ENCODE data around the gene TADA1. TPM values are rescaled to one million over a fixed set of nuclear protein-coding genes. Genes with fewer than 3 reads are reported as not detected.
"Not testable (repeated sequence)": the region's sequence is repeated elsewhere in the genome, so short reads cannot be mapped to it uniquely, and the experiment has no call there.

The TADA1 gene
- total RNA-seq, 1 experiment from 2014 or later, result 22.6 TPM

DNA sequence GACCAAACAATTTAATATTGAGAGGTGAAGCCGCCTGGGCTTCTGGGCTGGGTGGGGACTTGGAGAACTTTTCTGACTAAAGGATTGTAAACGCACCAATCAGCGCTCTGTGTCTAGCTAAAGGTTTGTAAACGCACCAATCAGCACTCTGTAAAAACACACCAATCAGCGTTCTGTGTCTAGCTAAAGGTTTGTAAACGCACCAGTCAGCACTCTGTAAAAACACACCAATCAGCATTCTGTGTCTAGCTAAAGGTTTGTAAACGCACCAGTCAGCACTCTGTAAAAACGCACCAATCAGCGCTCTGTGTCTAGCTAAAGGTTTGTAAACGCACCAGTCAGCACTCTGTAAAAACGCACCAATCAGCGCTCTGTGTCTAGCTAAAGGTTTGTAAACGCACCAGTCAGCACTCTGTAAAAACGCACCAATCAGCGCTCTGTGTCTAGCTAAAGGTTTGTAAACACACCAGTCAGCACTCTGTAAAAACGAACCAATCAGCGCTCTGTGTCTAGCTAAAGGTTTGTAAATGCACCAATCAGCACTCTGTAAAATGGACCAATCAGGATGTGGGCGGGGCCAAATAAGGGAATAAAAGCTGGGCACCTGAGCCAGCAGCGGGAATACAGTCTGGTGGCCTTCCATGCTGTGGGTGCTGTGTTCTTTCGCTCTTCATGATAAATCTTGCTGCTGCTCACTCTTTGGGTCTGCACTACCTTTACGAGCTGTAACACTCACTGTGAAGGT, 2.3 kb upstream of the TADA1 start:
- not testable (repeated sequence) for H3K4me3 ChIP-seq; DNase-seq (ENCODE audit: low read depth in 1 of 2, low spot score in 2 of 2); H3K27me3 ChIP-seq (replicated peaks); H3K9me3 ChIP-seq (replicated peaks); H3K27ac ChIP-seq; H3K36me3 ChIP-seq
- H3K4me1 ChIP-seq (replicated peaks), result peaks cover 10% of the 10 kb centered on the region

DNA sequence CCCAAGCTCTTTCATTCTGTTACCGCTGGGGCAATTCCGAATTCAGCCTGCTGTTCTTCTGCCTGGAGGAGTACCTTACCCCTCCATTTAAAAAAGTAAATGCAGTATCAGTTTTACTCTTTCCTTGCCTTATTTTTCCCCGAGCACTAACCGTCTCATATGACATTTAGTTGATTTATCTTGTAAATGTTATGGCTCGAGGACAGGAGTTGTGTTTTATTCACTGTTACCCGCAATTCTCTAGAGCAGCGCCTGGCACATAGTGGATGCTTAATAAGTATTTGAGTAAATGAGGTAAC, 425 bp upstream of the TADA1 start:
- Histone ChIP-seq H3K4me3 (peak overlapping the region; percentile 75), H3K27me3 (replicated peaks) (no peaks in the 10 kb centered on the region), H3K27ac (no peak overlapping the region), H3K9me3 (replicated peaks) (no peaks in the 10 kb centered on the region), H3K36me3 (peaks cover 8% of the 10 kb centered on the region), H3K4me1 (replicated peaks) (peaks cover 10% of the 10 kb centered on the region)
- no peak for DNase-seq (ENCODE audit: low read depth in 1 of 2, low spot score in 2 of 2)

- H3K9me3 ChIP-seq (replicated peaks), result no peaks in the 10 kb centered on the region
- no peaks in the 10 kb centered on the region for H3K27me3 ChIP-seq (replicated peaks)
- no peak for DNase-seq (ENCODE audit: low read depth in 1 of 2, low spot score in 2 of 2)
- peak overlapping the region; percentile 71 for H3K27ac ChIP-seq
- peak overlapping the region; percentile 75 for H3K4me3 ChIP-seq
- H3K4me1 ChIP-seq (replicated peaks), result peaks cover 10% of the 10 kb centered on the region
- H3K36me3 ChIP-seq, result peaks cover 8% of the 10 kb centered on the region
Measured at GRCh38 chr1:166875302-166875733, 746 bp downstream of the TADA1 start.

GRCh38 chr1:166874464-166874863, 1.6 kb downstream of the TADA1 start:
- peaks cover 10% of the 10 kb centered on the region for H3K4me1 ChIP-seq (replicated peaks)
- peaks cover 8% of the 10 kb centered on the region for H3K36me3 ChIP-seq
- no peak for DNase-seq (ENCODE audit: low read depth in 1 of 2, low spot score in 2 of 2)
- no peaks in the 10 kb centered on the region for H3K9me3 ChIP-seq (replicated peaks)
- no peaks in the 10 kb centered on the region for H3K27me3 ChIP-seq (replicated peaks)
- no peak overlapping the region for H3K4me3 ChIP-seq
- H3K27ac ChIP-seq, result no peak overlapping the region

DNA sequence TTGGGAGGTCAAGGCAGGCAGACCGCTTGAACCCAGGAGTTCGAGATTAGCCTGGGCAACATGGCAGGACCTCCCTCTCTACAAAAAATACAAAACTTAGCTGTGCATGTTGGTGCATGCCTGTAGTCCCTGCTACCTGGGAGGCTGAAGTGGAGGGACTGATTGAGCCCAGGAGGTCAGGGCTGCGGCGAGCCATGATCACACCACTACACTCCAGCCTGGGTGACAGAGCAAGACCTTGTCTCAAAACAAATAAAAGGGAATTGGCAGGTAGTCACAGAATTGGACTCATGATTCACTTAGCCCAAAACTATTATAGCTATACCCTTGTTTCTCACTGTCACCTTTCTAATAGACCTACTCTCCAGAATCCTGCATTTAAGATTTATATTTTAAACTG, 5.5 kb downstream of the TADA1 start:
- H3K4me1 ChIP-seq (replicated peaks), result peaks cover 14% of the 10 kb centered on the region
- no peak for DNase-seq (ENCODE audit: low read depth in 1 of 2, low spot score in 2 of 2)
- H3K36me3 ChIP-seq, result peaks cover 24% of the 10 kb centered on the region
- no peak overlapping the region for H3K4me3 ChIP-seq
- no peaks in the 10 kb centered on the region for H3K27me3 ChIP-seq (replicated peaks)
- H3K9me3 ChIP-seq (replicated peaks), result no peaks in the 10 kb centered on the region
- H3K27ac ChIP-seq, result no peak overlapping the region

DNA sequence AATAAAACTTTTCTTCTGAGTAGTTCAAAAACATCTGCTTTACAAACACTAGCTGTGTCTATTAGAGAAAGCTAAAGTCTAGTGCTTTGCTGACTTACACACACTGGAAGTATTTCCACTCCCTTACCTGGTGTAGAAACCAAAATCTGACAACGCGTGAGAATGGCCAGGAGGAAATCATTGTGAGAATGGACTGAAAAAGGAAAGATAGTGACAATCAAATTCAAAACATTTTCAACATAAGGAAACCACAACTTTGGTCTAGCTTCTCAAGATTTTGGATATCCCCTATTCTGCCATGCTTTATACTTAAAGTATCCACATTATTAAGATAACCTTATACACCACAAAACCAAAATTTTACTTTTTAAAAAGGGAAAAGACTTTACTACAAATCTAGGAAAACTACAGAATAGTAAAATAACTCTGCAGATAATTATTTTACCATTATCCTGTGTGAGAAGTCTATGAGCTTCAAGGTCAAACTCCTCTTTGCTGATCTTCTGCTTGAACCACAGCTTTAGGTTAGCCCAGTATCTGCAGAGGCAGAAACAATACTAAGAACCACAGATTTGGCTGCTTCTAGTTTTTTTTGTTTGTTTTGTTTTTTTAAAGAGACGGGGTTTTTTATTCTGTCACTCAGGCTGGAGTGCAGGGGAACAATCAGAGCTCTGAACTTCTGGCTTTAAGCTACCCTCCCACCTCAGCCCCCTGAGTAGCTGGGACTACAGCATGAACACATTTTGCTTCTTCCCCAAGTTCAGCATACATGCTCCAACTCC, 6.6 kb downstream of the TADA1 start:
- Histone ChIP-seq H3K27me3 (replicated peaks) (no peaks in the 10 kb centered on the region), H3K36me3 (peaks cover 28% of the 10 kb centered on the region), H3K4me1 (replicated peaks) (peaks cover 6% of the 10 kb centered on the region), H3K27ac (no peak overlapping the region), H3K4me3 (no peak overlapping the region), H3K9me3 (replicated peaks) (no peaks in the 10 kb centered on the region)
- no peak for DNase-seq (ENCODE audit: low read depth in 1 of 2, low spot score in 2 of 2)

GRCh38 chr1:166868639-166869038, 7.4 kb downstream of the TADA1 start:
- H3K27ac ChIP-seq, result no peak overlapping the region
- H3K27me3 ChIP-seq (replicated peaks), result no peaks in the 10 kb centered on the region
- H3K9me3 ChIP-seq (replicated peaks), result no peaks in the 10 kb centered on the region
- H3K36me3 ChIP-seq, result peaks cover 37% of the 10 kb centered on the region
- H3K4me1 ChIP-seq (replicated peaks), result peaks cover 6% of the 10 kb centered on the region
- H3K4me3 ChIP-seq, result no peak overlapping the region
- no peak for DNase-seq (ENCODE audit: low read depth in 1 of 2, low spot score in 2 of 2)

DNA sequence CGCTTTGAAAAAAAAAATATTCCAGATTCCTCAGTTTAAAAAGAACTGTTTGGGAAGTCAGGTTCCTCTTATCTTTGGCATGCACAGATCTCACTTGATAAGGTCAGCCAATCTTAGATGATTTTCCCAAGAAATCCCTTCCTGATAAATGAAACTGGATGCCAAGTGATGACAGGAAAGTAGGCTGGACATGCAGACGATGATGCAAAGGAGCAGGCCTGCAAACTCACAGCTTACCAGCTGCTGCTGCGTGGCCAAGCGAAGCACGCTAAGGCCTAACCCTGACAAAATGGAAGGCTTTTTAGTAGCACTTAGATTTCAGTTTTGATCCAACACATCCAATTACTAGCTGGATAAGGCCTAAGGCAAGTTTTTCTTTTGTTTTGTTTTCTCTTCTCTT, 10.1 kb downstream of the TADA1 start:
- H3K4me3 ChIP-seq, result no peak overlapping the region
- H3K36me3 ChIP-seq, result peaks cover 61% of the 10 kb centered on the region
- no peak overlapping the region for H3K27ac ChIP-seq
- H3K9me3 ChIP-seq (replicated peaks), result no peaks in the 10 kb centered on the region
- DNase-seq (ENCODE audit: low read depth in 1 of 2, low spot score in 2 of 2), result no peak
- no peaks in the 10 kb centered on the region for H3K27me3 ChIP-seq (replicated peaks)
- H3K4me1 ChIP-seq (replicated peaks), result peaks cover 6% of the 10 kb centered on the region

GRCh38 chr1:166859597-166859996, 16.5 kb downstream of the TADA1 start:
- Histone ChIP-seq H3K27me3 (replicated peaks) (no peaks in the 10 kb centered on the region), H3K36me3 (peaks cover 98% of the 10 kb centered on the region), H3K4me1 (replicated peaks) (no peaks in the 10 kb centered on the region), H3K4me3 (no peak overlapping the region), H3K9me3 (replicated peaks) (no peaks in the 10 kb centered on the region), H3K27ac (no peak overlapping the region)
- DNase-seq (ENCODE audit: low read depth in 1 of 2, low spot score in 2 of 2), result no peak

- Histone ChIP-seq H3K27ac (no peak overlapping the region), H3K36me3 (peaks cover 98% of the 10 kb centered on the region), H3K27me3 (replicated peaks) (no peaks in the 10 kb centered on the region), H3K4me3 (no peak overlapping the region), H3K9me3 (replicated peaks) (no peaks in the 10 kb centered on the region), H3K4me1 (replicated peaks) (no peaks in the 10 kb centered on the region)
- DNase-seq (ENCODE audit: low read depth in 1 of 2, low spot score in 2 of 2), result no peak
Measured at GRCh38 chr1:166858726-166859419, 17.2 kb downstream of the TADA1 start.

GRCh38 chr1:166857995-166858394, 18.1 kb downstream of the TADA1 start:
- Histone ChIP-seq H3K27me3 (replicated peaks) (no peaks in the 10 kb centered on the region), H3K4me1 (replicated peaks) (no peaks in the 10 kb centered on the region), H3K4me3 (no peak overlapping the region), H3K36me3 (peaks cover 98% of the 10 kb centered on the region), H3K27ac (no peak overlapping the region), H3K9me3 (replicated peaks) (no peaks in the 10 kb centered on the region)
- DNase-seq (ENCODE audit: low read depth in 1 of 2, low spot score in 2 of 2), result no peak

GRCh38 chr1:166855558-166855957, 20.5 kb downstream of the TADA1 start:
- H3K4me3 ChIP-seq, result no peak overlapping the region
- H3K36me3 ChIP-seq, result peaks cover 100% of the 10 kb centered on the region
- no peaks in the 10 kb centered on the region for H3K27me3 ChIP-seq (replicated peaks)
- H3K4me1 ChIP-seq (replicated peaks), result no peaks in the 10 kb centered on the region
- no peak for DNase-seq (ENCODE audit: low read depth in 1 of 2, low spot score in 2 of 2)
- H3K27ac ChIP-seq, result no peak overlapping the region
- no peaks in the 10 kb centered on the region for H3K9me3 ChIP-seq (replicated peaks)

DNA sequence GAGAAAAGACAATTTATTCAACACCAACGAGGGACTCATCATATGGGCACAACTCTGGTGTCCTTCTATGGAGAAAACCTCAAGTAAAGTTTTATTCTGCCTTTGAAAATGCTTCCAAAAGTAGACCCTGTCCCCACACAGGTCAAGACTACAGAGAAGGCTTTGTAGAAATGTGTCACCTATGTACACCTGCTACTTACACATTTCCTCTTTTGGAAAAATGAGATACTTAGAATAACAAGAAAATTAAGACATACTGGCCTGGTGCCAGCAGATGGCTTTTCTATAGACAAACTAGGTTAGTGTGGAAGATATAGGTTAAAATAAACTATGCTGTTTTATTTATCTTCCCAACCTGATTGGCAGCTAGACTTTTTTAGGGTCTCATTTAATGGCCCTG, 23.1 kb downstream of the TADA1 start:
- Histone ChIP-seq H3K27ac (no peak overlapping the region), H3K36me3 (peaks cover 100% of the 10 kb centered on the region), H3K9me3 (replicated peaks) (no peaks in the 10 kb centered on the region), H3K4me3 (no peak overlapping the region), H3K4me1 (replicated peaks) (no peaks in the 10 kb centered on the region), H3K27me3 (replicated peaks) (no peaks in the 10 kb centered on the region)
- no peak for DNase-seq (ENCODE audit: low read depth in 1 of 2, low spot score in 2 of 2)

GRCh38 chr1:166849135-166849534, 26.9 kb downstream of the TADA1 start:
- Histone ChIP-seq H3K9me3 (replicated peaks) (no peaks in the 10 kb centered on the region), H3K27ac (no peak overlapping the region), H3K27me3 (replicated peaks) (no peaks in the 10 kb centered on the region), H3K4me3 (no peak overlapping the region), H3K36me3 (peaks cover 99% of the 10 kb centered on the region), H3K4me1 (replicated peaks) (no peaks in the 10 kb centered on the region)
- no peak for DNase-seq (ENCODE audit: low read depth in 1 of 2, low spot score in 2 of 2)
